Natural killer cell (primary cell): Measurements from ENCODE around the gene IER5. TPM values are rescaled to one million over a fixed set of nuclear protein-coding genes. Genes with fewer than 3 reads are reported as not detected.

Experiments
- ATAC-seq, 3 donors: fragments of 150-1000 bp in 2 of 3; fragments of 200-7000 bp in 1 of 3; cut with Tn5 transposase; 1 replicate in 1 of 3; 2 replicates in 2 of 3; pipeline ENCODE4 v1.10.0; 2021; ENCODE audit warnings: mild to moderate bottlenecking in 2 of 3, moderate library complexity in 2 of 3
- DNase-seq, 2 donors: peaks; one replicate each; pipeline versions ENCODE4 v3.0.0 to v3.0.0-alpha.2; 2013 to 2021; ENCODE audit warnings: mixed read lengths in 1 of 2
- H3K27ac ChIP-seq: one replicate; pipeline ENCODE4 v1.5.1; 2013; ENCODE audit warnings: mild to moderate bottlenecking, low read length
- H3K27me3 ChIP-seq: one replicate; pipeline ENCODE4 v1.6.1; 2013; ENCODE audit warnings: low read length; ENCODE audit not compliant: control insufficient read depth, insufficient read depth
- H3K36me3 ChIP-seq: one replicate; pipeline ENCODE4 v1.6.1; 2013; ENCODE audit warnings: low read length; ENCODE audit not compliant: control insufficient read depth, insufficient read depth
- H3K4me1 ChIP-seq: one replicate; pipeline ENCODE4 v1.6.1; 2013; ENCODE audit warnings: low read length; ENCODE audit not compliant: control insufficient read depth, insufficient read depth
- H3K4me3 ChIP-seq: one replicate; pipeline ENCODE4 v1.5.1; 2013; ENCODE audit warnings: low read length
- H3K9me3 ChIP-seq: one replicate; pipeline ENCODE4 v1.6.1; 2013; ENCODE audit warnings: low read length; ENCODE audit not compliant: control insufficient read depth, insufficient read depth
- H3K27ac Mint-ChIP-seq, 2 donors: one replicate each; pipeline ENCODE4 v1.8.0; 2022; ENCODE audit warnings: mild to moderate bottlenecking in 2 of 2, mixed read lengths in 2 of 2, moderate library complexity in 1 of 2
- H3K27me3 Mint-ChIP-seq, 2 donors: one replicate each; pipeline ENCODE4 v1.8.0; 2022; ENCODE audit warnings: low read depth in 2 of 2, mixed read lengths in 2 of 2
- H3K36me3 Mint-ChIP-seq: one replicate; pipeline ENCODE4 v1.8.0; 2022; ENCODE audit warnings: mixed read lengths
- H3K4me1 Mint-ChIP-seq, 2 donors: one replicate each; pipeline ENCODE4 v1.8.0; 2022; ENCODE audit warnings: mixed read lengths in 2 of 2
- H3K4me3 Mint-ChIP-seq: one replicate; pipeline ENCODE4 v1.8.0; 2022; ENCODE audit warnings: mild to moderate bottlenecking, moderate library complexity, mixed read lengths
- H3K9me3 Mint-ChIP-seq, 2 donors: one replicate each; pipeline ENCODE4 v1.8.0; 2022; ENCODE audit warnings: mixed read lengths in 2 of 2
- CTCF ChIP-seq: fragments of 200-600 bp; IDR thresholded peaks from one replicate; pipeline ENCODE4 v1.8.0; 2022; ENCODE audit warnings: antibody characterized with exemption
- WGBS: methylation state at CpG from one replicate; pipeline ENCODE4 v1.1.7; 2013; ENCODE audit warnings: missing lambda C conversion rate; ENCODE audit not compliant: insufficient coverage; 5-methylcytosine and 5-hydroxymethylcytosine counted together
- intact Hi-C: fragments of 100-400 bp; cut with micrococcal nuclease; formaldehyde crosslinking; loops from one replicate; pipeline ENCODE4 v1.14.2; 2022
- total RNA-seq, 4 donors: library from RNA; stranded (reverse); fragments of 120-200 nt in 1 of 4; gene quantifications; one replicate each; pipeline versions ENCODE4 v1.2.3 to v1.2.4, GENCODE V29; 2013 to 2022

IER5 gene
- total RNA-seq: 100 to 1,000 TPM; 118 to 164 (median 150) TPM
- 87.1 TPM for total RNA-seq (2013)

GRCh38 chr1:181088079-181089016 is at the start of gene IER5:
IER5 (plus strand) TSS chr1:181088700; CDS start chr1:181088903, 203 bp downstream.
- no peak for TF ChIP-seq CTCF
- peak within 1 kb of the TSS; percentile 94 for H3K4me3 ChIP-seq
- H3K4me1 Mint-ChIP-seq: peaks cover 48 to 56% of the 10 kb centered on the region in 2 donors
- no peaks in the 10 kb centered on the region for H3K27me3 Mint-ChIP-seq
- H3K36me3 ChIP-seq: peaks cover 5% of the 10 kb centered on the region
- H3K4me3 Mint-ChIP-seq: peak within 1 kb of the TSS; percentile 98
- H3K27ac ChIP-seq: peak within 1 kb of the TSS; percentile 98
- H3K9me3 ChIP-seq: no peaks in the 10 kb centered on the region
- intact Hi-C loops: loop anchor here (1.0 to 5.0 kb wide), 3 partner anchors 44 to 1529 kb away; partner anchors contain the start of gene ACBD6
- peak; percentile 97 to 98 for DNase-seq
- WGBS: 7% methylated on average over 76 of the region's 76 CpGs
- no peaks in the 10 kb centered on the region for H3K9me3 Mint-ChIP-seq
- H3K36me3 Mint-ChIP-seq: peaks cover 8% of the 10 kb centered on the region
- peak within 1 kb of the TSS; percentile 99 to 100 for H3K27ac Mint-ChIP-seq
- H3K27me3 ChIP-seq: no peaks in the 10 kb centered on the region
- peaks cover 7% of the 10 kb centered on the region for H3K4me1 ChIP-seq
- peak; percentile 71 to 89 (median 76) for ATAC-seq

DNA sequence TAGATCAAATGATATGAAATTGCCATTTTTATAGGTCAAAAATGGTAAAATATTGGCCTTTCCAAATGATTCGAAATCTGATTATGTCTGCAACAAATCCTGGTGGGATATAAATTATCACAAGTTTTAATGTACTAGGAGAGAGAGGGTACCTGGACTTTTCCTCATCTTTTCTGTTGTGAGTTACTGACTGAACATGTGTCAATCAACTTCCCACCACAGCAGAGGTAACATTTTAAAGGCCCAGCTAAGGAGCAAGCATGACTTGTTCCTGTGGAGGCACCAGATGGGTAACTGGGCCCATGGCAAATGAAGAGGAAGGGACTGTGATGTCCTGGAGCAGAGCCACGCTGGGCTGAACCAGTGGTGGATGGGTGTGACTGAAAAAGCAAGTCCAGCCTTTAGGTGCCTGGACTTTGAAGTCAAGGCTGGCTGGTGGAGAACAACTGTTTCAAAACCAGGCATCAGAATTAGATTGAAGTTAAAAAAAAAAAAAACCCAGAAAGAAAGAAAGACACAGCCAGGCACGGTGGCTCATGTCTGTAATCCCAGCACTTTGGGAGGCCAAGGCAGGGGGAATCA is 48.1 kb upstream of the IER5 start:
- peak overlapping the region; percentile 53 to 76 for H3K27ac Mint-ChIP-seq

GRCh38 chr1:181043025-181043888 is 45.2 kb upstream of the IER5 start:
- no peak overlapping the region for H3K4me3 Mint-ChIP-seq
- H3K4me3 ChIP-seq: no peak overlapping the region

More for the DNA sequence above, 48.1 kb upstream of the IER5 start:
- no peaks in the 10 kb centered on the region for H3K27me3 Mint-ChIP-seq
- no peak overlapping the region for H3K4me3 ChIP-seq
- peaks cover 13% of the 10 kb centered on the region for H3K36me3 ChIP-seq
- H3K27ac ChIP-seq: no peak overlapping the region
- H3K36me3 Mint-ChIP-seq: no peaks in the 10 kb centered on the region
- no peaks in the 10 kb centered on the region for H3K9me3 Mint-ChIP-seq
- peaks cover 35% of the 10 kb centered on the region for H3K4me1 ChIP-seq
- DNase-seq (no peak), ATAC-seq (no peak)
- H3K4me1 Mint-ChIP-seq: peaks cover 65 to 76% of the 10 kb centered on the region in 2 donors
- intact Hi-C loops: no loop called here
- TF ChIP-seq CTCF: no peak
- H3K9me3 ChIP-seq: no peaks in the 10 kb centered on the region
- no peak overlapping the region for H3K4me3 Mint-ChIP-seq
- 87% methylated on average over 3 of the region's 3 CpGs for WGBS
- no peaks in the 10 kb centered on the region for H3K27me3 ChIP-seq

More at GRCh38 chr1:181043025-181043888, 45.2 kb upstream of the IER5 start:
- no peak for TF ChIP-seq CTCF
- Histone ChIP-seq H3K36me3 (peaks cover 14% of the 10 kb centered on the region), H3K27ac (peak overlapping the region; percentile 25), H3K27me3 (no peaks in the 10 kb centered on the region), H3K4me1 (peaks cover 31% of the 10 kb centered on the region), H3K9me3 (no peaks in the 10 kb centered on the region)
- no peak for ATAC-seq
- Mint-ChIP-seq H3K4me1 (peaks cover 48 to 58% of the 10 kb centered on the region in 2 donors), H3K27ac (peak overlapping the region; percentile 90 to 97), H3K27me3 (no peaks in the 10 kb centered on the region), H3K9me3 (no peaks in the 10 kb centered on the region), H3K36me3 (no peaks in the 10 kb centered on the region)
- intact Hi-C loops: no loop called here
- 74% methylated on average over 5 of the region's 5 CpGs for WGBS
- DNase-seq: no peak
